ENCODE results near the gene GORAB. TPM values are rescaled to one million over a fixed set of nuclear protein-coding genes. Genes with fewer than 3 reads are reported as not detected.

The GORAB gene
- total RNA-seq = 13.4 TPM

GRCh38 chr1:170531758-170532657 lies at the start of gene GORAB:
GORAB (plus strand) TSS chr1:170532166; CDS start chr1:170532224, 58 bp downstream.

Other genes starting within 250 kb of the GORAB start
- 10.6 TPM for gene PRRX1, start 132.0 kb downstream of the GORAB start, total RNA-seq